ENCODE results near the gene SLC3A2.
A peak's percentile ranks its signal among the peaks of the same experiment; 100 is the strongest.
"Not testable (repeated sequence)": the region's sequence is repeated elsewhere in the genome, so short reads cannot be mapped to it uniquely, and the experiment has no call there.

Gene SLC3A2

DNA sequence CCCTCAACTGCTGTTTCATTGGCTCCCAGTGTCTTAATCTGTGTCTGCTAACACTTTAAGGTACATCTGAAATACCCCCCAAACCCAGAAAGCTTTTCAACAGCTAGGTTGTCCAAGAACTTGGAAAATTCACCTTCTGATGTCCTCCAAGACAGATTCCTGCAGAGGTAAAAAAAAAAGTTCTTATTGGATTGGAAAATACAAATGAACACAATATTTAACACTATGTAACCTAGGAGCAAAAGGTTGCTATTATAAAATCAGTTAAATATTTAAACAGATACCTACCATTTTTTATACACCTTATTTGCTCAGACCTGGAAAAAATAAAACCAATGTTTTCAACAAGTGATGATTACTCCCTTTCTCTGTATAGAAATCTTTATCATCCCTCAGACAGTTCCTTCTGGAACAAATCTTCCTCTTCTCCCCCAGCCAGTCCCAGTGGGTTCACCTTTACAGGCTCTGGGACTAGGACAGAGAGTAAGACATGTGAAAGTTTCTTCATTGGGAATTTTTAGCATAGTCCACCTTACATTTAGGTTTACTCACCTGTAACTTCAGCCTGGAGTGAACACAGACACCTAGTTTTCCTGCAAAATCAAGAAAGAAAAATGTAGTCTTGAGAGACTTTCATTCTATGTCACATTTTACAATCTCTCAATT lies 28.0 kb upstream of the SLC3A2 start:
- no peak for DNase-seq (ENCODE audit: low read depth)

DNA sequence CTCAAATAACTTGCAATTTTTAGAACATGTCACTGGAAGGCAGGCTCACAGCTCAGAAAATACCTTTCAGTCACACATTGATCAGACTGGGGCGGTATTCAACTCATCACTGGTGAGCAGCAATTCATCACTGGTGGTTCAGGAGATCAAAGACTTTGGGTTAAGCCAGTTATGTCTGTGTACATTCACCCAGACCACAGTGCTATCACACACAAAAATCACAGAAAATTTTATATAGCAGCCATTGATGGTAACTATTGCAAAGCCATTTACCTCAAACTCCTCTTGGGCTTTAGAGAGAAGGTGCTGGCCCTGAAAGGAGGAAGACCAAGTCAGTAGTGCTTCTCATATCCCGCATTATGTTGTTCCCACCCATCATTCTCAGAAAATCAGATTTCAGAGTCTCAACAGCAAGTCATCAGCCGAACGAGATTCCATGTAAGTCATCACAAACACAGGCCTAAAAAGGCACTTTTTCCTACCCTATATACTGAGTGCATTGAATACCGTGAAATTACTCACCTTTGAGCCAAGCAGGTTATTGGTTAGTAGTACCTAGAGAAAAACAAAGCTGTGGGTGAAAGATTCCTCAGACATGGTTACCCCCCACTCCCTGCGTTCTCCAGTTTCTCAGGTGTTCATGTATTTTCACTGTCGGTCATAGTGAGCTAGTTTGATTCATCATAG lies 27.3 kb upstream of the SLC3A2 start:
- DNase-seq (ENCODE audit: low read depth): no peak

DNA sequence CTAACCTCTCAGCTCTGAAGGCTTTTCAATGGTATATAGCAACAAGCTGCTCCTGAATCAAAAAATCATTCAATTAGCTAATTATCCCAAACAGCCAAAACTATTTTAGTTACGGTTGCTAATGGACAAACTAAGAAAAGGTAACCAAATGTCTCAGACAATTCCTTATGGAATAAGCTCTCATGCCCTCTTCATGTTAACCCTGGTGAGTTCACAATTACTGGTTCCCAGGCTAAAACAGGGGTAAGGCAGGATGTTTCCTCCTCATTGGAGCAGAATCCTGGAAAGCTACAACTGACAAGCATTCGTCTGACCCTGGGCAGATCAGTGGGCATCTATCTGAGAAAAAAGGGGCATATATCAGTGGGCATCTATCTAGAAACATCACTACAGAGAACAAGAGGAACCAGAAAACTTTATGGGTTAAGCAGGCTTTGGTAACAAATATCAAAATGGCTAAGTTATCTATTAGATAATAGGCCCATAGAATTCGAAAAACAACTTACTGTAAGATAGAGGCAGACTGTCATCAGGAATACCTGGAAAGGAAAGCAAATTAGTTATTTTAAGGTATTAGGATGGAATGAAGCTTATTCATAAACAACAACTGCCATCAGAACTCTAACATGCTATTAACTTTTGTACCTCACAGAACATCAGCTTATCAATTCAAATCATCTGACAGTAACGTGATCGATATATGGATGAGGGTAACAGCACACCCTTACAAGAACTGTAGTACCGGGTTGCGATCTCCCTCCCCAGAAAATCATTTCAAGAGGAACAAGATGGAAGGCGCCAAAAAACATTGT lies 26.5 kb upstream of the SLC3A2 start:
- no peak for DNase-seq (ENCODE audit: low read depth)

DNA sequence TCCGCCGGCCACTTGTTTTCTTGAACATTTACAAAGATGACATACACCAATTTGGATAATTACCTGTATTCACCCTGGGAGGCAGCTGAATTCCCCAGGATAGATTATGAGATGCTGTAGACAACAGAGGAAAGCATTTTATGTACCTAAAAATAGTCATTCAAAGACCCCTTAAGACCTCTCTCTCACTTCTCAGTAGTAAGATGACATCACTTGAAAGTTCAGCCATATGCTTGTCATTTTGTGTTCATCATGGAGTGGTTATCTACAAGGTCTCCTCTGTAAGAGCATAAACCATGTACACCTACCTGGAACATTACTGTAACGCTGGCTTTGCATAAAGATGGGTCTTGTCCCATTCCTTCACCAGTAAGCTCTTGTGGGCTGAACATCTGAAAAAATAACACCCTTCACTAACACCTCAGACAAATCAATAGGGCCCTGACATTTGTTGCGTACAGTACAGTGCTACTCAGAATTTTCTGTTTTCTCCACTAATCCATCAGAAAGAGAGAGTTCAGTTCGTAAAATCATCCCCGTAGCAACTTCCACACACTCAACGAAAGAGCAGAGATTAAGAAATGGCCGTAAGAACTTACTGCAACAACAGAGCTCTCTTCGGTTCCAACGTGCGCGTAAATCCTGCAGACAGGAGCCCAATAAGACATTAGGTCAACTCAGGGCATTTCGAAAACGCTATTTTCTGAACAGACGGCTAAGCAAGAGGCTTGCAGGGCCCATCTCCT lies 25.7 kb upstream of the SLC3A2 start:
- no peak for DNase-seq (ENCODE audit: low read depth)

DNA sequence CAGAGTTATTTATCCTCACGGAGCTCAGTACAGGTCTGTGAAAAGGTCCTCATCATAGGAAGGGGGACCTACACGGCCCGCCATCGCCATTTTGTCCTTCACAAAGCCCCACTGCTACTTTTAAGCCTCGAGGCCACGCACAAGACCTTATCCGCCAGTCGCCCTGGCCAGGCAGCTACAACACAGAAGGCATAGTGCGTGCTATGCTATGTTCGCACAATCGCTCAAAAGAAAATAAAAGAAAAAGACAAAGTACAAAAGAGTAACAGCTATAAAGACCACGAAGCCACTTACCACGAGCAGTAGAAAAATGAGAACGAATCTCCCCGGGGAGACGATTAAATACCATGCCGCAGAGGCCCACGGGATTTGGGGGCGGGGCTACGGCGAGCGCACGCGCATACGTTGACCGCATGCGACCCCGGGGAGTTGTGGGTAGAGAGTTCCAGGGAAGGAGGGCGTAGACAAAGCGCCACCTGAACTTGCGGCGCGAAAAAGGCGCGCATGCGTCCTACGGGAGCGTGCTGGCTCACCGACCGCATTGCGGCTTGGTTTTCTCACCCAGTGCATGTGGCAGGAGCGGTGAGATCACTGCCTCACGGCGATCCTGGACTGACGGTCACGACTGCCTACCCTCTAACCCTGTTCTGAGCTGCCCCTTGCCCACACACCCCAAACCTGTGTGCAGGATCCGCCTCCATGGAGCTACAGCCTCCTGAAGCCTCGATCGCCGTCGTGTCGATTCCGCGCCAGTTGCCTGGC lies 24.9 kb upstream of the SLC3A2 start:
- peak; percentile 90 for DNase-seq (ENCODE audit: low read depth)

DNA sequence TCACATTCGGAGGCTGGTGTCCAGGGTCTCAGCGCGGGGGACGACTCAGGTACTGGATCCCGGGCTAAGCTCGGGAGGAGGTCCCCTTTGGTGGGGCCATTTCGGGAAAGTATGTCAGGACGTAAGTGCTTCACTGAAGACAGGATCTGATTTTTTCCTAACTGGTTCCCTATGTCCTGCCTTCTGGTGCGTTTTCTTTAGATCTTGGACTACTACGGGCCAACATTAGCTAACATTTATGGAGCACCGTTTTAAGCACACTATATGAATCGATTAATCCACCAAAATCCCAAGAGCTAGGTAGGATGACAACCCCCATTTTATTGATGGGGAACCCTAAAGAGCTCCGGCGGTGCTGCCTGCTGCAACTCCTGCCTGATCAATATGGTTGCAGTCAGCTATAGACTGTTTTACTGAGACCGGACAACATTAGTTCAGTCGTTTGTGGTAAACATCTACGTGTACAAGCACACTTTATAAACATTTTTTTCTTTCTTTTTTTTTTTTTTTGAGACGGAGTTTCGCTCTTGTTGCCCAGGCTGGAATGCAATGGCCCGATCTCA lies 24.3 kb upstream of the SLC3A2 start:
- DNase-seq (ENCODE audit: low read depth): no peak

DNA sequence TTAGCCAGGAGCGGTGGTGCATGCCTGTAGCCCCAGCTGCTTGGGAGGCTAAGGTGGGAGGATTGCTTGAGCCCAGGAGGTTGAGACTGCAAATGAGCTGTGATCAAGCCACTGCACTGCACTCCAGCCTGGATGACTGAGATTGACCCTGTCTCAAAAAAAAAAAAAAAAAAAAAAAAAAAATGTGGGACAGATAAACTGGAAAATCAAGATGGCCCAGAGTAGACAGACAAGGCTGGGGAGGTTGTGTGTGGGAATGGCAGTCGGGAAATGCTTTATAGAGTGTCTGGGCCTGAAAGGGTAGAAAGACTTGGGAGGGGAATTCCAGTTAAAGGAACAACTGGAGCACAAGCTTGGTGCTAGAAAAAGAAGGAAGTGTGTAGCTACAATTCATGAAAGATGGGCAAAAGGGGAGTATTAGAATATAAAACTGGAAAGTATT lies 23.1 kb upstream of the SLC3A2 start:
- no peak for DNase-seq (ENCODE audit: low read depth)

DNA sequence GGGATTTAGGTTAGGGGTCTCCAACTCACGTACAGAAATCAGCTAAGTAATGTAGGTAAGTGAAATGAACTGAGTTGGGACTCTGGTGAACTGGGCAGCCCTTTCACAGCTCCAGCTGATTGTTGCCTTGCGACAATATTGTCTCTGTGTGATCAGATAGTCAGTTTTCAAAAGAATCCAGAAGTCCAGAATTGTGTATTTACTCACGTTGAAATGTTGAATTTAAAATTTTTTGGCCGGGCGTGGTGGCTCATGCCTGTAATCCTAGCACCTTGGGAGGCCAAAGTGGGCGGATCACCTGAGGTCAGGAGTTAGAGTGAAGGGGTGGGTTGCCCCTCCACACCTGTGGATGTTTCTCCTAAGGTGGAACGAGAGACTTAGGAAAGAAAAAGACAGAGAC lies 22.5 kb upstream of the SLC3A2 start:
- DNase-seq (ENCODE audit: low read depth): no peak

DNA sequence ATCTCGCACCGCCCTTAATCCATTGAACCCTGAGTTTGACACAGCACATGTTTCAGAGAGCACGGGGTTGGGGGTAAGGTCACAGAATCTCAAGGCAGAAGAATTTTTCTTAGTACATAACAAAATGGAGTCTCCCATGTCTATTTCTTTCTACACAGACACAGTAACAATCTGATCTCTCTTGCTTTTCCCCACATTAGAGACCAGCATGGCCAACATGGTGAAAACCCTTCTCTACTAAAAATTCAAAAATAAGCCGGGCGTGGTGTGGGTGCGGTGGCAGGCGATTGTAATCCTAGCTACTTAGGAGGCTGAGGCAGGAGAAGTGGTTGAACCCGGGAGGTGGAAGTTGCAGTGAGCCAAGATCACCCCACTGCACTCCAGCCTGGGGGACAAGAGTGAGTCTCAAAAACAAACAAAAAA lies 21.4 kb upstream of the SLC3A2 start:
- DNase-seq (ENCODE audit: low read depth): not testable (repeated sequence)

DNA sequence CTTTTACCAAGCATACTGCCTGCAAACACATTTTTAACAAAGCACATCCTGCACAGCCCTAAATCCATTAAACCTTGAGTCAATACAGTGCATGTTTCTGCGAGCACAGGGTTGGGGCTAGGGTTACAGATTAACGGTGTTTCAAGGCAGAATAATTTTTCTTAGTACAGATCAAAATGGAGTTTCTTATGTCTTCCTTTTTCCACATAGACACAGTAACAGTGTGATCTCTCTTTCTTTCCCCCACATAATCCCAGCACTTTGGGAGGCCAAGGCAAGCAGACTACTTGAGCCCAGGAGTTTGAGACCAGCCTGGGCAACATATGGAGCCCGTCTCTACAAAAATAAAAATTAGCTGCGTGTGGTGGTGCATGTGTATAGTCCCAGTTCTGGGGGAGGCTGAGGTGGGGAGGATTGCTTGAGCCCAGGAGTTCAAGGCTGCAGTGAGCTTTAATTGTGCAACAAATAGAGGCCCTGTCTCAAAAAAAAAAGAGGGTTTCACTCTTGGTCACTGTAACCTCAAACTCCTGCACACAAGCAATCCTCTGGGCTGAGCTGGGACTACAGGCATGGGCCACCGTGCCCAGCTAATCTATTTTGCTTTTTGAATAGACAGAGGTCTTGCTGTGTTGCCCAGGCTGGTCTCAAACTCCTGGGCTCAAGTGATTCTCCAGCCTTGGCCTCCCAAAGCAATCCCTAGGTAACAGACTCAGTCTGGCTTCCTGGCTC lies 19.7 kb upstream of the SLC3A2 start:
- DNase-seq (ENCODE audit: low read depth): no peak

DNA sequence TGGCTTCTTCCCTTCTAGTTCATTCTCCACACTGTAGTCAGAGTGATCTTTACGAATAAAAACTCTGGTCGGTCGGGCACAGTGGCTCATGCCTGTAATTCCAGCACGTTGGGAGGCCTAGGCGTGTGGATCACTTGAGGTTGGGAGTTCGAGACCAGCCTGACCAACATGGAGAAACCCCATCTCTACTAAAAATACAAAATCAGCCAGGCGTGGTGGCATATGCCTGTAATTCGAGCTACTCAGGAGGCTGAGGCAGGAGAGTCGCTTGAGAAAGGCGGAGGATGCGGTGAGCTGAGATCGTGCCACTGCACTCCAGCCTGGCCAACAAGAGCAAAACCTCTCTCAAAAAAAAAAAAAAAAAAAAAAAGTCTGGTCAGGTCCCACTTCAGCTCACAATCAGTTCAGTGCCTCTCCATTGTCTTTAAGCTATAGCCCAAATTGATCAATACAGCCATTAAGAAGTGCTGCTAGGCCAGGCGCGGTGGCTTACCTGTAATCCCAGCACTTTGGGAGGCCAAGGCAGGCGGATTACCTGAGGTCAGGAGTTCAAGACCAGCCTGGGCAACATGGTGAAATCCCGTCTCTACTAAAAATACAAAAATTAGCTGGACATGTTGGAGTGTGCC lies 19.0 kb upstream of the SLC3A2 start:
- not testable (repeated sequence) for DNase-seq (ENCODE audit: low read depth)

DNA sequence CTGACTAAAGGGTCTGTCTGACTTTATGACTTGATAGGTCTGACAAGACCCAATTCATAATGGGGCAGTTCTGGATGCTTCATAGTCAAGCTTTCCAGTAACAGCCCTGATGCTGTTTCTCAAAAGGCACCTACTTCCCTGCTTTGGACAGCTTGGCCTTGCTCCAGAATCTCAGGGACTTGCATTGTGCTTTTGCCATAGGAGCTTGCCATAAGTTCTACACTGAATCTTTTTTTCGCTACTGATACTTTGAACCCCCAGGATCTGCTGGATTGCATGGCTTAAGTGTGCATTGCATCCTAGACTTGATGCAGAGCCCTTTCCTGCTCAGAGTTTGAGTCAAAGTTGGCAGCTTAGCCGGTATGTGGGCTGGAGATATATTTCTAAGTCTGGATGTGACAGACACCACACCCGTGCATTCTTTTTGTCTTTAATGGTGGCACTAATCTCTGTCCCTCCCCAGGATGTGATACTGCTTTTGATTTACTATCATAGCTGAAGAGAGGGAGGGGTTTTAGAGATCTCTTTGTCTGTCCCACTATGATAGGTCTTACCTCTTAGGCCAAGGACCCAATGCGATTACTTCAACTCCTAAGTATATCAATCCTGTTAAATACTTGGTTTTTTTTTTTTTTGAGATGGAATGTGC lies 16.9 kb upstream of the SLC3A2 start:
- DNase-seq (ENCODE audit: low read depth): no peak

DNA sequence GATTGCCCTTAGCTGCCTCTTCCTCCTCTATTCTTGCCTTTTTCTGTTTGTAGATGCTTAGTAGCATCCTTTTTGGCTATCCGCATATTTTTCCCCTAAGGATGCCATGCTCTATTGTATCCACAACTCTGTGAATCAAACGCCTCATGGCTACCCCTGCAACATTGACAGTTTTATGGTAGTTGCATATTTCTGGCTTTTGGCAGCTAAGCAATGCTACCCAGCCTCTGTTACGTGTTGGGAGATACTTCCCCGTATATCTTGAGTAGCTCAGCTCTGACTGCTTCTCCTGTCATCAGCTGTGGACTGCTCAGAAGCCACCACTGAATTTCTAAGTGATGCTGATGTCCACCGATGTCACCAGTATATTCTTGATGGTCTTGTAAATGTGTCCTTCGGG lies 15.1 kb upstream of the SLC3A2 start:
- no peak for DNase-seq (ENCODE audit: low read depth)

DNA sequence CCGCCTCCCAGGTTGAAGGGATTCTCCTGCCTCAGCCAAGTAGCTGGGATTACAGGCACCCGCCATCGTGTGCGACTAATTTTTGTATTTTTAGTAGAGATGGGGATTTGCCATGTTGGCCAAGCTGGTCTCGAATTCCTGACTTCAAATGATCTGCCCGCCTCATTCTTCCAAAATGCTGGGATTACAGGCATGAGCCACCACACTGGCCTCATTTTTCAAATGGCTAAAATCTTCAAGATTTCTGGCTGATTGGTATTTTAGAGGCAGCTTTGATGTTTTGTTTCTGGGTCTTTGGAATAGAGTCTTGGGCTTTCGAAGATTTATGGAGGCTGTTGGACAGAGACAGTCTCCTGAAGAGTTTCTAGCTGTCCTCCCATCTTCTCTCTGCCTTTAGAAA lies 5.8 kb upstream of the SLC3A2 start:
- DNase-seq (ENCODE audit: low read depth): no peak

DNA sequence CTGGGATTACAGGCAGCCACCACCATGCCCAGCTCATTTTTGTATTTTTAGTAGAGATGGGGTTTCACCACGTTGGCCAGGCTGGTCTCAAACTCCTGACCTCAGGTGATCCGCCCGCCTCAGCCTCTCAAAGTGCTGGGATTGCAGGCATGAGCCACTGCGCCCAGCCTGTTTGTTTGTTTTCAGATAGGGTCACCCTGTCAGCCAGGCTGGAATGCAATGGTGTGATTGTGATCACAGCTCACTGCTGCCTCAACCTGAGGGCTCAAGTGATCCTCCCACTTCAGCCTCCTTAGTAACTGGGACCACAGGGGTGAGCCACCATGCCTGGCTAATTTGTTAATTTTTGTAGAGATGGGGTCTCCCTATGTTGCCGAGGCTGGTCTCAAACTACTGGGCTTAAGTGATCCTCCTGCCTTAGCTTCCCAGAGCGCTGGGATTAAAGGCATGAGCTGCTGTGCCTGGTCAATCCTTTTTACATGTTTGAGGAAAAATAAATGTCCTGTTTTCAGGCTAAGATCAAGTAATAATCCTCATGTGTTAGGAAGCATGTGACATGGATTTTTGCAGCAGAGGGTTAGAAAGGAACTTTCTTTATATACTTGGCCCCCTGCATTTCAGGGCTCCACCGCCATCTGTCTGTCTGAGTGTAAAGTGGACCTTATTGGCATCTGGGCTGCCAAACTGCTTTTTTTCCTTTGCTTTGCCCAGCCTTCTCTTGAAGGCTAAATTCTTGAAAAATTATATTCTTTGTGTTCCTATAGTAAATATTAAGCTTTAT lies 4.8 kb upstream of the SLC3A2 start:
- no peak for DNase-seq (ENCODE audit: low read depth)

DNA sequence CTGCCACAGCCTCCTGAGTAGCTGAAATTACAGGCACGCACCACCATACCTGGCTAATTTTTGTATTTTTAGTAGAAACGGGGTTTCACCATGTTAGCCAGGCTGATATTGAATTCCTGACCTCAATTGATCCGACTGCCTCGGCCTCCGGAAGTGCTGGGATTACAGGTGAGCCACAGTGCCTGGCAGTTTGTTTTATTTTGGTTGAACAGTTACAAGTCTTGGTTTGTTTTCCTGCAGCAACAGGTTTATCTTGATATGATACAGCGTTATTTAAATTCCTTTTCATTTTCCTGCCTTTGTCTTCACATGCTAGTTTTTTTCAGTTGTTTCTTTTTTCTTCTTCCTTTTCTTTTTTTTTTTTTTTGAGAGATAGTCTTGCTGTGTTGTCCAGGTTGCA lies 4.0 kb upstream of the SLC3A2 start:
- DNase-seq (ENCODE audit: low read depth): no peak

DNA sequence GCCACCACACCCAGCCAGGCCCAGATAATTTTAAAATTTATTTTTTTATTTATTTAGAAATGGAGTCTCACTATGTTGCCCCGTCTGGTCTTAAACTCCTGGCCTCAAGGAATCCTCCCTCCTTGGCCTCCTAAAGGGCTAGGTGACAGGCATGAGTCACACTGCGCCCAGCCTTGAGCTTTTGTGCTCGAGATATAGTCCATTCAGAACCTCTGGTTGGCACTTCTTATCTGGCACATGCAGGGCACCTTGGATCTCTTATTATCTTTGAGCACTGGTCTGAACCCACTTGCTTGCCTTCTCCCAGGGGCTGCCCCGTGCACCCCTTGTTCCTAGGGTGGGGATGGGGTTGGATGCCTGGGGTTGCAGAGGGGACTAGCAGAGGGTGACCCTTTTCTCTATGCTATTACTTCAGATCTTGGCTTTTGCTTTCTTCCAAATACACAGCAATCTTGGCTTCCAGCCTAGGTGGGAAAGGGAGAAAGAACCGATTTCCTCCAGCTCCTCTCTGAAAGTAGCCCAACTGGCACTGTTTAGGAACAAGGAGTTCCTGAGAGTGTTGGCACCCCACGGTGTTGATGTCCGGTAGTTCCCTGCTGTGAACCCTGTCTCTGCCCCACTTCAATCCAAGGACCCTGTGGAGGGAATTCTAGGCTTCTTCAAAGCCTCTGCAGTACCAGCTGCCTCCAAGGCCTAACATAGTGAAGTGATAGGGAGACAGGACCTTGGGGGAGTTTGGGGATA lies 1.3 kb upstream of the SLC3A2 start:
- no peak for DNase-seq (ENCODE audit: low read depth)

DNA sequence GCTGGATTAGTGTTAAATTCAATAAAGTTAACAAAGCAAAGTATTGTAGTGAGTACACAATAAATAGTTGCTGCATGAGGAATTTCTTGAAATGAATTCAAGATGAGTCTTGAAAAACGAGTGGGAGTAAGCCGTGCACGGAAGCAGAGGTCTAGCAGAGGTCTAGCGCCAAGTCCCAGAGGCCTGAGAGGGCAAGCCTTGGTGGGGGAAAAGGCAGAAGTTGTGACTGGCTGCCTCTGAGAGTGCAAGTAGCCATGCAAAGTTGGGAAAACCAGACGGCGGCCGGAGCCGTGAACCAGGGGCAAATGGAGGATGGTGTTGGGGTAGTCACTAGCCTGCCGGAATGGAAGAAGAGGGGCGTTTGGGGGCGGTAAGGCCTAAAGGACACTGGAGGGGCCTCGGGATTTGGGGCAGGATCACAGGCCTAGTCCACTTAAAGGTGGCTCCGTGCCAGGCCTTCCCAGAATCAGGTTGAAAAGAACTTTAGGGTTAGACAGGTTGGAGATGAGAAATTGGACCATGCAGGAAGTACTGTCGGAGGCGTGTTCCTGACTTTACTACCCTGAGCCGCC lies 379 bp upstream of the SLC3A2 start:
- peak; percentile 82 for DNase-seq (ENCODE audit: low read depth)
